Common myeloid progenitor, CD34-positive (primary cell): ENCODE results near the gene CBLIF.
"Not testable (repeated sequence)": the region's sequence is repeated elsewhere in the genome, so short reads cannot be mapped to it uniquely, and the experiment has no call there.

Source experiments
- CTCF ChIA-PET: fragments of 350-600 bp; sonication (Branson Sonifier 250); formaldehyde crosslinking; loops from one replicate; lab custom pipeline; 2021; ENCODE audit warnings: antibody characterized with exemption; lab: Charles Lee
- POLR2A ChIA-PET: fragments of 350-600 bp; sonication (Branson Sonifier 250); formaldehyde crosslinking; loops from one replicate; lab custom pipeline; 2021; ENCODE audit warnings: antibody characterized with exemption; lab: Charles Lee
- DNase-seq, 3 donors: peaks; one replicate each; pipeline versions ENCODE4 v3.0.0 to v3.0.0-alpha.2; 2013
- H3K27ac ChIP-seq, 2 experiments: 1 replicate in 1 of 2; 2 replicates in 1 of 2; pipeline ENCODE4 v1.7.0; 2013; ENCODE audit warnings: inconsistent platforms in 2 of 2, low read length in 2 of 2, mild to moderate bottlenecking in 2 of 2, low read depth in 1 of 2, moderate library complexity in 1 of 2; ENCODE audit not compliant: severe bottlenecking in 2 of 2, insufficient read depth in 1 of 2, poor library complexity in 1 of 2
- H3K27me3 ChIP-seq, 5 experiments: replicated peaks in 2 of 5; 1 replicate in 3 of 5; 2 replicates in 2 of 5; pipeline versions ENCODE4 v1.6.1 to v1.7.0; 2013; ENCODE audit warnings: low read length in 4 of 5, mild to moderate bottlenecking in 2 of 5, moderate library complexity in 2 of 5, inconsistent platforms in 1 of 5; ENCODE audit not compliant: insufficient read depth in 5 of 5, control insufficient read depth in 4 of 5
- H3K36me3 ChIP-seq, 4 experiments: 1 replicate in 2 of 4; 2 replicates in 2 of 4; pipeline versions ENCODE4 v1.6.1 to v1.7.0; 2013; ENCODE audit warnings: low read length in 3 of 4, control low read depth in 1 of 4, mild to moderate bottlenecking in 1 of 4; ENCODE audit not compliant: control insufficient read depth in 4 of 4, insufficient read depth in 4 of 4
- H3K4me1 ChIP-seq, 4 experiments: 1 replicate in 3 of 4; 2 replicates in 1 of 4; pipeline versions ENCODE4 v1.6.1 to v1.7.1; 2013; ENCODE audit warnings: low read length in 3 of 4, mild to moderate bottlenecking in 3 of 4, control low read depth in 1 of 4, inconsistent platforms in 1 of 4, moderate library complexity in 1 of 4; ENCODE audit not compliant: control insufficient read depth in 4 of 4, insufficient read depth in 4 of 4; ENCODE audit errors: control extremely low read depth in 1 of 4
- H3K4me3 ChIP-seq, 7 experiments: 1 replicate in 4 of 7; 2 replicates in 3 of 7; pipeline versions ENCODE4 v1.5.1 to v1.7.0; 2013; ENCODE audit warnings: mild to moderate bottlenecking in 7 of 7, low read length in 6 of 7, moderate library complexity in 6 of 7, inconsistent platforms in 2 of 7, low read depth in 2 of 7, control low read depth in 1 of 7; ENCODE audit not compliant: insufficient read depth in 4 of 7, control insufficient read depth in 1 of 7; ENCODE audit errors: extremely low read depth in 1 of 7
- H3K9me3 ChIP-seq, 5 experiments: 1 replicate in 4 of 5; 2 replicates in 1 of 5; pipeline versions ENCODE4 v1.6.1 to v1.7.1; 2013; ENCODE audit warnings: low read length in 4 of 5, mild to moderate bottlenecking in 2 of 5, inconsistent platforms in 1 of 5, low read depth in 1 of 5, moderate library complexity in 1 of 5; ENCODE audit not compliant: control insufficient read depth in 4 of 5, insufficient read depth in 2 of 5; ENCODE audit errors: control extremely low read depth in 1 of 5
- WGBS: methylation state at CpG from one replicate; pipeline ENCODE4 v1.1.5; 2013; ENCODE audit not compliant: insufficient coverage; 5-methylcytosine and 5-hydroxymethylcytosine counted together

CBLIF gene

DNA sequence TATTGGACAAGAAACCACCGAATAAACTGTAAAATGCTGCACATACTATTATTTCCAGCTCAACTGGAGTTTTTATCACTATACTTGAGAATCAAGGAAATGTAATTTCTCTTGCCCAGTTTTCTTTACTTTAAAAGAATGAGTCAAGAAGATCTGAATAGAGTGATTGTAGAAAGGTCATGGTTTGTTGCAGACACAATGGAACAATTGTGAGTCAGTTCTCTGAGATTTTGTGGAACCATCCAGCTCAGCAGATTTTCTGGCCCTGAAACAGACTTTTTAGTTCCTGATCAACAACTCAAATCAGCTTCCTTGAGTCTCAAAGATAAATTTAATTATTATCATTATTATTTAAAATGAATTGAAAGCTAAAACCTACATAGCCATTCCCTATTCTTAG lies 19.7 kb upstream of the CBLIF start:
- Histone ChIP-seq H3K4me1 (peaks cover 0 to 7% (median 0%) of the 10 kb centered on the region in 4 experiments), H3K27ac (no peak overlapping the region), H3K4me3 (no peak overlapping the region), H3K36me3 (no peaks in the 10 kb centered on the region), H3K9me3 (no peaks in the 10 kb centered on the region), H3K27me3 (no peaks in the 10 kb centered on the region)
- POLR2A ChIA-PET: no interaction called here
- no CpG with 5 or more reads among the region's 1 CpG for WGBS
- no peak for DNase-seq
- CTCF ChIA-PET: interaction anchor here (0.8 kb wide), 1 partner anchor 42 kb away, joined by 3 read pairs; no protein-coding TSS in a partner anchor

DNA sequence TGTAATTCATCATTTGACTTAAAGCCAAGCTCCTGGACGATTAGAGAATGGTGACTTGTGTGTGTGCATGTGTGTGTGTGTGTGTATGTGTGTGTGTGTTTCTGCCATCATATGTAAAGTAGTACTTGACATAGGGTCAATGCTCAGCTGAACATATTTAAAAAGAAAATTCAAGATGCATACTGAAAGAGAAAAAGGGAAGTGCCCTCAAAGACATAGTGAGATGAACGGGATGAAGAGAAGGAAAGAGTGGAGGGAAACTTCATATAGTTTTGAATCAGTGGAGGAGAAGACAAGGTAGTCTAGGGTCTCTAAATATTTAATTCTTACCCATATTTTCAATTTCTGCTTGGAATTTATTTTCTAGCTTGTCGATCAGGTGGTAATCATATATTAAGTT lies 17.0 kb upstream of the CBLIF start:
- Histone ChIP-seq H3K27ac (no peak overlapping the region), H3K9me3 (no peaks in the 10 kb centered on the region), H3K4me3 (no peak overlapping the region), H3K27me3 (no peaks in the 10 kb centered on the region), H3K4me1 (peaks cover 0 to 7% (median 6%) of the 10 kb centered on the region in 4 experiments), H3K36me3 (no peaks in the 10 kb centered on the region)
- 56% methylated on average over 1 of the region's 3 CpGs for WGBS
- DNase-seq: no peak
- POLR2A ChIA-PET: no interaction called here
- CTCF ChIA-PET: interaction anchor here (0.9 to 1.0 kb wide), 2 partner anchors 38 to 388 kb away, joined by 3 read pairs; no protein-coding TSS in a partner anchor

DNA sequence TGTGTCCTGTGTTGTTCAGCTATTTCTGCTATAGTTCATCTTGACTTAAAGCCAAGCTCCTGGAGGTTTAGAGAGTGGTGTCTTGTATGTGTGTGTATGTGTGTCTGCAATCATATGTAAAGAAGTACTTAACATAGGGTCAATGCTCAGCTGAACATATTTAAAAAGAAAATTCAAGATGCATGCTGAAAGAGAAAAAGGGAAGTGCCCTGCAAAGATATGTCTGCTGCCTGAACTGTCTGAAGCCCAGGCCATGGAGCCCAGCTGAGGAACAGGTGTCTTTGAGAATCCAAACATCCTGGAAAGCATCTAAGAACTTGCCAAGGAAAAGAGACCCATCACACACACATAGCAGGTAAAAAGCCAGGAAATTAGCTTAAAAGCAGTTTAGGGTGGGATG lies 14.4 kb upstream of the CBLIF start:
- Histone ChIP-seq H3K9me3 (no peaks in the 10 kb centered on the region), H3K27me3 (no peaks in the 10 kb centered on the region), H3K27ac (no peak overlapping the region), H3K4me3 (no peak overlapping the region), H3K36me3 (no peaks in the 10 kb centered on the region), H3K4me1 (peaks cover 0 to 7% (median 3%) of the 10 kb centered on the region in 4 experiments)
- DNase-seq: peak in 2 of 3 donors; percentile 21 to 35
- ChIA-PET CTCF (interaction anchor here (0.9 kb wide), 1 partner anchor 80 kb away, joined by 3 read pairs; no protein-coding TSS in a partner anchor), POLR2A (interaction anchor here (0.5 kb wide), 1 partner anchor 1296 kb away, joined by 6 read pairs; no protein-coding TSS in a partner anchor)

DNA sequence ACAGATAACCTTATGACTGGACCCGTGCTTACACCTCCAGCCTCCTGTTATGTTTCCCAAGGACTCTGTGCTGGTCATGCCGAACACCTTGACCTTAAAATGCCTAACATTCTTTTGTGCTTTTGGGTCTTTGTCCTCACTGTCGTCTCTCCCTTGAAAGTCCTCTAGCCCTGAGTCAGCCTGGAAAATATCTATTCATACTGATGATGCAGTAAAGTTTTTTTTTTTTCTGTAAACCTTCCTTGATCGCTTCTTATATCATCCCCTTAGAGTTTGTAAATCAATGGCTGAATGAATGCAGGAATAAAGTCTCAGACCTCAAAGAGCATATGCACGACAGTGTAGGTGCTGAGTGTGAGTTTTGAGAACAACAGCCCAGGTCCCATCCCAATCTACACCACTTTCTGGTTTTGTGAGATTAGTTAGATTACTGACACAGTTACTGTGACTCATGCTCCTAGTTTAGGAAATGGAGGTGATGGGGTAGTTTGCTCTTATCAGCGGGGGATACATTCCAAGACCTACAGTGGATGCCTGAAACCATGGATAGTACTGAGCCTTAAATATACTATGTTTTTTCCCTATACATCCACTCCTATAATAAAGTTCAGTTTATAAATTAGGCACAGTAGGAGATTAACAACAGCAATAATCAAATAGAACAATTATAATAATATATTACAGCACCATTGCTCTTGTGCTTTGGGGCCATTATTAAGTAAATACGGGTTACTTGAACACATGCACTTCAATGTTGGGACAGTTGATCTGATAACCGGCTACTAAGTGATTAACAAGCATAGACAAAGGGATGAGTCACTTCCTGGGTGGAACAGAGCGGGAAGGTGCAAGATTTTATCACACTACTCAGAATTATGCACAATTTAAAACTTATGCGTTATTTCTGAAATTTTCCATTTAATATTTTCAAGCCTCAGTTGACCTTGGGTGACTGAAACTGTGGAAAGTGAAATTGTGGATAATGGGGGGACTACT lies 12.4 kb upstream of the CBLIF start:
- H3K4me1 ChIP-seq: peaks cover 0 to 7% (median 3%) of the 10 kb centered on the region in 4 experiments
- no peaks in the 10 kb centered on the region for H3K36me3 ChIP-seq
- H3K9me3 ChIP-seq: no peaks in the 10 kb centered on the region
- H3K4me3 ChIP-seq: no peak overlapping the region
- DNase-seq: peak in 1 of 3 donors; percentile 8
- peak overlapping the region in 1 of 2 experiments; percentile 56 for H3K27ac ChIP-seq
- WGBS: 93% methylated on average over 6 of the region's 10 CpGs
- H3K27me3 ChIP-seq: no peaks in the 10 kb centered on the region
- CTCF ChIA-PET: interaction anchor here (0.8 kb wide), 1 partner anchor 394 kb away, joined by 5 read pairs; no protein-coding TSS in a partner anchor
- POLR2A ChIA-PET: no interaction called here

DNA sequence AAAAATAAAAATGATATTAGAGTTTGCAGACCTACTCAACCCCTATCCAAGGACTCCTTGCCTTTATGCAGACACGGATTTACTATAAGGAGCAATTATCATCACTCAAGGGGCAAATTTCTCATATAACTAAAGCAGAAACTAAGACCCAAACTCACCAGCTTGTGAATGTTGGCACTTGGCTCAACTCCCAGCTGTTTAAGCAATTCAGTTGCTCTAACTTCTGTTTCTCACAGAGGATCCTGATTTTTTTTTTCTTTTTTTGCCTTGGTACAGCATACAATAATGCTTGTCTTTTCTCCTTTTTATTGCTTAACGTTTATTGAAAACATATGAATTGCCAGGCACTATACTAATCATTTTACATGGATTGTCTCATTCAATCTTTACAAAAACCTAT lies 9.6 kb upstream of the CBLIF start:
- Histone ChIP-seq H3K27ac (no peak overlapping the region), H3K4me3 (no peak overlapping the region), H3K27me3 (no peaks in the 10 kb centered on the region), H3K4me1 (peaks cover 0 to 7% (median 3%) of the 10 kb centered on the region in 4 experiments), H3K36me3 (no peaks in the 10 kb centered on the region), H3K9me3 (no peaks in the 10 kb centered on the region)
- ChIA-PET POLR2A (no interaction called here), CTCF (no interaction called here)
- no peak for DNase-seq
- WGBS: 57% methylated on average over 2 of the region's 2 CpGs

DNA sequence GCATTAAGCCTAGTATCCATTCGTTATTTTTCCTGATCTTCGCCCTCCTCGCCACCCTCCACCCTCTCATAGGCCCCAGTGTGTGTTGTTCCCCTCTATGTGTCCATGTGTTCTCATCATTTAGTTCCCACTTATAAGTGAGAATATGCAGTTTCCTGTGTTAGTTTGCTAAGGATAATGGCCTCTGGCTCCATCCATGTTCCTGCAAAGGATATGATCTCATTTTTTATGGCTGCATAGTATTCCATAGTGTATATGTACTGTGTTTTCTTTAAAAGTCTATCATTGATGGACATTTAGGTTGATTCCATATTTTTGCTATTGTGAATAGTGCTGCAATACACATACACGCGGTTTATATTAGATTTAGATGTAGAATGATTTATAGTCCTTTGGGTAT lies 6.1 kb upstream of the CBLIF start:
- H3K4me1 ChIP-seq, H3K27me3 ChIP-seq, H3K9me3 ChIP-seq, H3K27ac ChIP-seq, DNase-seq, H3K4me3 ChIP-seq, POLR2A ChIA-PET, CTCF ChIA-PET, H3K36me3 ChIP-seq: not testable (repeated sequence)
- 90% methylated on average over 2 of the region's 5 CpGs for WGBS

DNA sequence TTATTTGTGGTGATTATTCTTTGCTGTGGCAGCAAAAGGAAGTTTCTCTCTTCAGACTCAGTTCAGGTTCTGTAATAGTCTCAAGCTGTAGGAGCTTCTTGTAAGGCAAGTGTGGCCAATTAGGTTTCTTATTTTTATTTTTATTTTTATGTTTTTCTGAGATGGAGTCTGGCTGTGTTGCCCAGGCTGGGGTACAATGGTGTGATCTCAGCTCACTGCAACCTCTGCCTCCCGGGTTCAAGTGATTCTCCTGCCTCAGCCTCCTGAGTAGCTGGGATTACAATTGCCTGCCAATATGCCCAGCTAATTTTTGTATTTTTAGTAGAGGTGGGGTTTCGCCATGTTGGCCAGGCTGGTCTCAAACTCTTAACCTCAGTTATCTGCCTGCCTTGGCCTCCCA lies 4.3 kb upstream of the CBLIF start:
- H3K36me3 ChIP-seq, H3K4me3 ChIP-seq, DNase-seq, H3K27ac ChIP-seq, POLR2A ChIA-PET, H3K27me3 ChIP-seq, H3K4me1 ChIP-seq, H3K9me3 ChIP-seq: not testable (repeated sequence)
- 100% methylated on average over 2 of the region's 2 CpGs for WGBS
- CTCF ChIA-PET: interaction anchor here (0.7 to 1.1 kb wide), 2 partner anchors 23 to 240 kb away, joined by 3 read pairs; no protein-coding TSS in a partner anchor
